Tibial nerve (tissue), 4 donors: ENCODE data around the gene SATB2. TPM values are rescaled to one million over a fixed set of nuclear protein-coding genes. Genes with fewer than 3 reads are reported as not detected.

Experiments used
- DNase-seq, 2 donors: peaks; one replicate each; pipeline ENCODE4 v3.0.0-alpha.2; 2019; ENCODE audit warnings: low spot score in 2 of 2
- H3K27ac ChIP-seq, 4 donors: fragments of 200-600 bp; sonication (generic) in 3 of 4; one replicate each; pipeline ENCODE4 v1.5.1; 2017 to 2019; ENCODE audit warnings: mild to moderate bottlenecking in 1 of 4
- H3K27me3 ChIP-seq, 2 donors: fragments of 200-600 bp; sonication (generic) in 1 of 2; one replicate each; pipeline versions ENCODE4 v1.5.1 to v1.6.0; 2017 to 2019
- H3K36me3 ChIP-seq, 3 donors: fragments of 200-600 bp; sonication (generic); one replicate each; pipeline ENCODE4 v1.5.1; 2018 to 2019
- H3K4me1 ChIP-seq, 4 donors: fragments of 200-600 bp; sonication (generic) in 3 of 4; one replicate each; pipeline ENCODE4 v1.5.1; 2017 to 2019
- H3K4me3 ChIP-seq, 4 donors: fragments of 200-600 bp; sonication (generic) in 3 of 4; one replicate each; pipeline ENCODE4 v1.5.1; 2017 to 2019; ENCODE audit warnings: mild to moderate bottlenecking in 1 of 4, moderate library complexity in 1 of 4
- H3K9me3 ChIP-seq, 4 donors: fragments of 200-600 bp; sonication (generic) in 3 of 4; one replicate each; pipeline ENCODE4 v1.5.1; 2017 to 2019
- CTCF ChIP-seq, 5 experiments: fragments of 200-600 bp in 3 of 5; fragments of 450-650 bp in 2 of 5; sonication (generic) in 3 of 5; IDR thresholded peaks; one replicate each; pipeline ENCODE4 v1.5.1; 2016 to 2019; ENCODE audit warnings: antibody characterized with exemption in 5 of 5, mild to moderate bottlenecking in 3 of 5, moderate library complexity in 2 of 5
- EP300 ChIP-seq, 2 donors: sonication (generic); formaldehyde crosslinking; IDR thresholded peaks; one replicate each; pipeline ENCODE4 v1.6.1; 2017; ENCODE audit warnings: antibody characterized with exemption in 2 of 2, mild to moderate bottlenecking in 1 of 2
- POLR2A ChIP-seq, 2 donors: fragments of 450-650 bp; IDR thresholded peaks; one replicate each; pipeline ENCODE4 v1.6.1; 2017; ENCODE audit warnings: antibody characterized with exemption in 2 of 2, mild to moderate bottlenecking in 2 of 2, moderate library complexity in 2 of 2
- WGBS, 2 donors: methylation state at CpG; one replicate each; pipeline ENCODE4 v1.1.5; 2018; 5-methylcytosine and 5-hydroxymethylcytosine counted together
- total RNA-seq, 4 donors: library from RNA; depleted of rRNA; stranded (reverse); fragments of >200 nt; gene quantifications; one replicate each; pipeline ENCODE4 v1.1.0, GENCODE V29; 2016

SATB2 gene
- total RNA-seq, 4 donors from 2014 or later, result 8.5 to 19.0 (median 12.0) TPM

DNA sequence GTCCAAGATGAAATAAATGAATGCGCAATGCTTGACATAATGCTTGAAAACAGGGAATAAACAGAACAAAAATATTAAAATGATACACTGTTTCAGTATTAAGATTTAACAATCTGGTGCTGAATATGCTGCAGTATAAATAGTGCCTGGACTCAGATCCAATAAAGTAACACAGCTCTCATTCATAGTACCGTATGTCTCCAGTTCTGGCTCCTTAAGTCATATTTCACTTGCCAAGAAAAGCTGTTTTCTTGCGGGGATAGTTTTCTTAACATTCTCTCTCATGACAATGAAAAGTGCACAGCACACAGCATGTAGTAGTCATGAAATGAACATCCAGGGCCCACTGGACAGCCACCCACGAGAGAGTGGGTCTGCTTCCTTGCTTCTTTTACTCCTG is 74.7 kb downstream of the SATB2 start:
- Histone ChIP-seq H3K4me1 (no peaks in the 10 kb centered on the region), H3K27me3 (no peaks in the 10 kb centered on the region), H3K36me3 (no peaks in the 10 kb centered on the region), H3K27ac (no peak overlapping the region), H3K9me3 (no peaks in the 10 kb centered on the region), H3K4me3 (no peak overlapping the region)
- WGBS, 2 donors, result 33 to 48% methylated on average over 4 of the region's 4 CpGs
- DNase-seq, result no peak
- TF ChIP-seq CTCF (IDR thresholded peaks at IDR 0.05), result no peak
- TF ChIP-seq POLR2A (IDR thresholded peaks at IDR 0.05), result no peak
- no peak for TF ChIP-seq EP300 (IDR thresholded peaks at IDR 0.05)

DNA sequence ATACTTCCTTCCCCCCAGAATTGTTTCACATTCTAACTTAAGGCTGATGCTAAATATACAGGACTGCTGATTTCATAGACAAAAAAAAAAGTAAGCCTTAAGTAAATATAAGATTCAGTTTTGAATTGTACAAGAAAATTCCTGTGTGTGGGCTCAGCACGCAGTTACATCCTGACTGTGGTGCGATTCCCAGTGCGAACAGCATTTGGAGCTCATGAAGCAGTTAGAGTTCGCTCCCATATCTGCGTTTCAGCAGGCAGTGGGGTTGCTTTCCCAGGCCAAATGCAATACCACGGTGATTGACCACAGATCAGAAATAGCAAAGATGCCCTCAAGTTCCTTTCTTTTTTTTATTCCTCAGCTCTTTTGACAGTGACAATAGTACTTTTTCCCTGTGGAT is 75.6 kb downstream of the SATB2 start:
- 29 to 32% methylated on average over 6 of the region's 6 CpGs for WGBS, 2 donors
- Histone ChIP-seq H3K4me1 (no peaks in the 10 kb centered on the region), H3K36me3 (no peaks in the 10 kb centered on the region)

GRCh38 chr2:199381531-199381930 is 76.2 kb downstream of the SATB2 start:
- Histone ChIP-seq H3K36me3 (no peaks in the 10 kb centered on the region), H3K4me1 (no peaks in the 10 kb centered on the region), H3K4me3 (no peak overlapping the region), H3K27ac (no peak overlapping the region), H3K9me3 (no peaks in the 10 kb centered on the region), H3K27me3 (no peaks in the 10 kb centered on the region)
- 70 to 73% methylated on average over 6 of the region's 6 CpGs for WGBS, 2 donors
- DNase-seq, result no peak
- TF ChIP-seq POLR2A (IDR thresholded peaks at IDR 0.05) (no peak), CTCF (IDR thresholded peaks at IDR 0.05) (no peak), EP300 (IDR thresholded peaks at IDR 0.05) (no peak)

More for the DNA sequence above, 75.6 kb downstream of the SATB2 start:
- H3K27ac ChIP-seq, result no peak overlapping the region
- no peaks in the 10 kb centered on the region for H3K27me3 ChIP-seq
- no peak overlapping the region for H3K4me3 ChIP-seq
- DNase-seq, result no peak
- H3K9me3 ChIP-seq, result no peaks in the 10 kb centered on the region
- TF ChIP-seq EP300 (IDR thresholded peaks at IDR 0.05) (no peak), CTCF (IDR thresholded peaks at IDR 0.05) (no peak), POLR2A (IDR thresholded peaks at IDR 0.05) (no peak)

- 94 to 97% methylated on average over 2 of the region's 2 CpGs for WGBS, 2 donors
- Histone ChIP-seq H3K27ac (no peak overlapping the region), H3K36me3 (no peaks in the 10 kb centered on the region), H3K9me3 (no peaks in the 10 kb centered on the region), H3K4me3 (no peak overlapping the region), H3K27me3 (no peaks in the 10 kb centered on the region), H3K4me1 (no peaks in the 10 kb centered on the region)
- TF ChIP-seq CTCF (IDR thresholded peaks at IDR 0.05) (no peak), POLR2A (IDR thresholded peaks at IDR 0.05) (no peak), EP300 (IDR thresholded peaks at IDR 0.05) (no peak)
- DNase-seq, result no peak
Measured at GRCh38 chr2:199378948-199379650, 78.6 kb downstream of the SATB2 start.

DNA sequence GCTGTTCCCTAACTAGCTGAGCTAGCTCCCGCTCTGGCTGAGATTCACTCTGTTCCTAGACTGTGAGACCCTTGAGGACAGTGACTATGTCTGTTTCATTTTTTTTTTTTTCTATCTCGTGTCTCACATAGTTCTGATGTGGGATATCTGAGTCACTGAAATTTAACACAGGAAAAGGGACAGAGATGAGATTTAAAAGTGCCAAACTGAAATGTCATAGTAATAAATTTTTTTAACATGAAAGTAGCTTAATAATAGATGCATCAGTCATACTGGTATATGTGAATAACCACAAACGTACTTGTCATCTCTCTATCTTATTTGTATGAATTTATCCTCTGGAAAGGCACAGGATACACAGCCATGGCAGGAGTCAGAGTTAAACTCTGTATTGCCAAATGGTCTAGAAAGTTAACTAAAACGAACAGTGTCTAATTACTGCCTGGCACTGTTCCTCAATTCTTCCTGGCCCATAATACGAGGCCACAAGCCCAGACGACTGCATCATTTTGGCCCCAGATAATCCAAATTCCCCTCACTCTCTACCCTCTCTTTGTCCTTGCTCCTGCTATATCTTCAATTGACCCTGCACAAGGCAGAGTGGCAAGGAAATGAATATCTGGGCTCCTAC is 87.5 kb downstream of the SATB2 start:
- Histone ChIP-seq H3K27ac (no peak overlapping the region), H3K4me1 (no peaks in the 10 kb centered on the region), H3K4me3 (no peak overlapping the region), H3K36me3 (no peaks in the 10 kb centered on the region), H3K27me3 (no peaks in the 10 kb centered on the region), H3K9me3 (no peaks in the 10 kb centered on the region)
- no peak for DNase-seq
- TF ChIP-seq CTCF (IDR thresholded peaks at IDR 0.05), result no peak
- TF ChIP-seq EP300 (IDR thresholded peaks at IDR 0.05), result no peak
- TF ChIP-seq POLR2A (IDR thresholded peaks at IDR 0.05), result no peak
- WGBS, 2 donors, result 67 to 79% methylated on average over 6 of the region's 6 CpGs
